Activated CD4-positive, alpha-beta memory T cell treated with anti-CD3 and anti-CD28 coated beads, Interleukin-2, amount 10 ng/mL, durations not matched to agents 7 days and 5 days (primary cell): ENCODE data around the gene NTN4. TPM values are rescaled to one million over a fixed set of nuclear protein-coding genes. Genes with fewer than 3 reads are reported as not detected.

Experiments
- CTCF ChIA-PET: fragments of 350-600 bp; sonication (Branson Sonifier 250); formaldehyde crosslinking; loops from one replicate; lab custom pipeline; 2021; ENCODE audit warnings: antibody characterized with exemption, inconsistent platforms; lab: Charles Lee
- POLR2A ChIA-PET: fragments of 350-600 bp; sonication (Branson Sonifier 250); formaldehyde crosslinking; loops from one replicate; lab custom pipeline; 2021; ENCODE audit warnings: antibody characterized with exemption; lab: Charles Lee
- DNase-seq: peaks from one replicate; pipeline ENCODE4 v3.0.0-alpha.2; 2020
- H3K27ac Mint-ChIP-seq: one replicate; pipeline ENCODE4 v1.8.0; 2021; ENCODE audit warnings: mild to moderate bottlenecking, mixed read lengths
- H3K27me3 Mint-ChIP-seq: one replicate; pipeline ENCODE4 v1.8.0; 2021; ENCODE audit warnings: mixed read lengths
- H3K36me3 Mint-ChIP-seq: one replicate; pipeline ENCODE4 v1.8.0; 2021; ENCODE audit warnings: low read depth, mixed read lengths
- H3K4me1 Mint-ChIP-seq: one replicate; pipeline ENCODE4 v1.8.0; 2021; ENCODE audit warnings: mixed read lengths
- H3K4me3 Mint-ChIP-seq: one replicate; pipeline ENCODE4 v1.8.0; 2021; ENCODE audit warnings: mild to moderate bottlenecking, mixed read lengths
- H3K9me3 Mint-ChIP-seq: one replicate; pipeline ENCODE4 v1.8.0; 2021; ENCODE audit warnings: mixed read lengths
- total RNA-seq, 2 experiments: library from RNA; stranded (reverse); gene quantifications; one replicate each; pipeline ENCODE4 v1.2.3, GENCODE V29; 2021

The NTN4 gene
- total RNA-seq, 2 experiments from 2014 or later, result 0.25 to 0.63 TPM

DNA sequence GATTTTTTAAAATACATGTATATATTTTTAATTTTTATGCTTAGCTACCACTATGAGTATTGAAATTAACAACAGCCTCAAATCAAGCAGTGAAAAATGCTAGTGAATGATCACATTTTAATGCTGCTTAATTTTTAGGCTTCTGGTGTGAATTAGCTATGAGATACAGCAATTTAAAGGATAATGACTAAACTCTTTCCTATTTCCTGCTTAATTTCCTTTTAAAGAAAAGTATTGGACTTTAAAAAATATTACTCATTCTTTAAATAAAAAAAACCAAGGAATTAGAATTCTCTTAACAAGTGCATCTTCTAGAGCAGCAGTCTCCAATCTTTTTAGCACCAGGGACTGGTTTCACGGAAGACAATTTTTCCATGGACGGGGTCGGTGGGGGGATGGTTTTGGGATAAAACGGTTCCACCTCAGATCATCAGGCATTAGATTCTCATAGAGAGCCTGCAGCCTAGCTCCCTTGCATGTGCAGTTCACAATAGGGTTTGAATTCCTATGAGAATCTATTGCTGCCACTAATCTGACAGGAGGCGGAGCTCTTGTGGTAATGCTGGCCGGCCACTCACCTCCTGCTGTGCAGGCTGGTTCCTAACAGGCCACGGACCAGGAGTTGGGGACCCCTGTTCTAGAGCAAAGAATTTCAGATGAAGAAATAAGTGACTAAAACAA, 18.6 kb upstream of the NTN4 start:
- CTCF ChIA-PET, result no interaction called here
- H3K36me3 Mint-ChIP-seq, result no peaks in the 10 kb centered on the region
- POLR2A ChIA-PET, result no interaction called here
- H3K27ac Mint-ChIP-seq, result no peak overlapping the region
- H3K9me3 Mint-ChIP-seq, result no peaks in the 10 kb centered on the region
- DNase-seq, result no peak
- H3K4me1 Mint-ChIP-seq, result peaks cover 15% of the 10 kb centered on the region
- H3K4me3 Mint-ChIP-seq, result no peak overlapping the region
- H3K27me3 Mint-ChIP-seq, result peaks cover 16% of the 10 kb centered on the region

GRCh38 chr12:95808146-95808545, 17.6 kb upstream of the NTN4 start:
- H3K27me3 Mint-ChIP-seq, result peaks cover 19% of the 10 kb centered on the region

GRCh38 chr12:95805864-95806671, 15.5 kb upstream of the NTN4 start:
- Mint-ChIP-seq H3K9me3 (no peaks in the 10 kb centered on the region), H3K27ac (peak overlapping the region; percentile 67), H3K4me3 (no peak overlapping the region), H3K36me3 (no peaks in the 10 kb centered on the region), H3K4me1 (peaks cover 15% of the 10 kb centered on the region), H3K27me3 (peaks cover 15% of the 10 kb centered on the region)
- POLR2A ChIA-PET, result no interaction called here
- CTCF ChIA-PET, result interaction anchor here (1.1 kb wide), 1 partner anchor 11 kb away, joined by 3 read pairs; no protein-coding TSS in a partner anchor
- DNase-seq, result peak; percentile 27

More at GRCh38 chr12:95808146-95808545, 17.6 kb upstream of the NTN4 start:
- H3K36me3 Mint-ChIP-seq, result no peaks in the 10 kb centered on the region
- CTCF ChIA-PET, result no interaction called here
- DNase-seq, result no peak
- H3K27ac Mint-ChIP-seq, result no peak overlapping the region
- POLR2A ChIA-PET, result no interaction called here
- no peak overlapping the region for H3K4me3 Mint-ChIP-seq
- H3K4me1 Mint-ChIP-seq, result peaks cover 15% of the 10 kb centered on the region
- H3K9me3 Mint-ChIP-seq, result no peaks in the 10 kb centered on the region

- Mint-ChIP-seq H3K27me3 (peaks cover 9% of the 10 kb centered on the region), H3K9me3 (no peaks in the 10 kb centered on the region), H3K4me1 (peaks cover 15% of the 10 kb centered on the region), H3K4me3 (no peak overlapping the region), H3K27ac (no peak overlapping the region), H3K36me3 (no peaks in the 10 kb centered on the region)
- no peak for DNase-seq
- ChIA-PET POLR2A (no interaction called here), CTCF (no interaction called here)
Measured at GRCh38 chr12:95804291-95804690, 13.7 kb upstream of the NTN4 start.

GRCh38 chr12:95803817-95804216, 13.3 kb upstream of the NTN4 start:
- no peaks in the 10 kb centered on the region for H3K9me3 Mint-ChIP-seq
- H3K27ac Mint-ChIP-seq, result no peak overlapping the region
- CTCF ChIA-PET, result no interaction called here
- no peaks in the 10 kb centered on the region for H3K36me3 Mint-ChIP-seq
- peaks cover 15% of the 10 kb centered on the region for H3K4me1 Mint-ChIP-seq
- POLR2A ChIA-PET, result no interaction called here
- H3K4me3 Mint-ChIP-seq, result no peak overlapping the region
- peaks cover 9% of the 10 kb centered on the region for H3K27me3 Mint-ChIP-seq
- no peak for DNase-seq

DNA sequence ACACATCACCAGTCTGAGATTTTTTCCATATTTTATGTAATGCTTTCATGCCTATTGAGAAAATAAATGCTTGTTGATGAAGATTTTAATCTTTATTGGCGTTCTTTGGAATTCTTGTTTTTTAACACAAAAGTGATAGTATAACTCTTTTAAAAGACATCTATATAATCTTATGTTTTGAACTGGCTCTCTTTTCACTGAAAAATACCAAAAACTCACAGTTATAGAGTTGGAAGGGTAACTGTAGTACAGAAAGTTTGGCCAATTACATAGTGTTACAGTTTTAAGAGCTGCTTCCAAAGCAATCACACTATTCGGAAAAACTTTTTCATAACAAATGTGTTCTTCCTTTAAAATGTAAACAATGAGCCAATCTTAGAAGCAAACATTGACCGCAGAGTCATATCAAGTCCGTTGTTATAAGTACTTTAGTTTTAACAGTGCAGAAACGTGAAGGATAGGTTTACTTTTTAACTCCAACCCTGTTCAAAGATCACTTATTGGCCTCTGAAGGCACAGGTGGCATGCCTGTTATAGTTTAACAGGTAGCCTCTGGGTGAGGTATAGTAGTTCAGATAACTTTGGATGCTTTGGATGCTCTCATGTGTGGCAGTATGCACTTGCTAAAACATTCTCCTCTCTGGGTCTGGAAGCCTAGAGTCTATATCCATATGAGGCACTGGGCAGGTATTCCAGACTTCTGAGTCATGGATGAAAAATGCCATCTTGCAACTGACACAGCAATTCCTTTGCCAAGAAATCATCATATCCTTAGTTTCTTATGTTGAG, 12.1 kb upstream of the NTN4 start:
- ChIA-PET POLR2A (no interaction called here), CTCF (no interaction called here)
- Mint-ChIP-seq H3K27me3 (peaks cover 6% of the 10 kb centered on the region), H3K4me1 (peaks cover 12% of the 10 kb centered on the region), H3K9me3 (no peaks in the 10 kb centered on the region), H3K36me3 (no peaks in the 10 kb centered on the region), H3K27ac (no peak overlapping the region), H3K4me3 (no peak overlapping the region)
- DNase-seq, result no peak

- no peaks in the 10 kb centered on the region for H3K36me3 Mint-ChIP-seq
- POLR2A ChIA-PET, result no interaction called here
Measured at GRCh38 chr12:95796982-95797289, 6.4 kb upstream of the NTN4 start.

DNA sequence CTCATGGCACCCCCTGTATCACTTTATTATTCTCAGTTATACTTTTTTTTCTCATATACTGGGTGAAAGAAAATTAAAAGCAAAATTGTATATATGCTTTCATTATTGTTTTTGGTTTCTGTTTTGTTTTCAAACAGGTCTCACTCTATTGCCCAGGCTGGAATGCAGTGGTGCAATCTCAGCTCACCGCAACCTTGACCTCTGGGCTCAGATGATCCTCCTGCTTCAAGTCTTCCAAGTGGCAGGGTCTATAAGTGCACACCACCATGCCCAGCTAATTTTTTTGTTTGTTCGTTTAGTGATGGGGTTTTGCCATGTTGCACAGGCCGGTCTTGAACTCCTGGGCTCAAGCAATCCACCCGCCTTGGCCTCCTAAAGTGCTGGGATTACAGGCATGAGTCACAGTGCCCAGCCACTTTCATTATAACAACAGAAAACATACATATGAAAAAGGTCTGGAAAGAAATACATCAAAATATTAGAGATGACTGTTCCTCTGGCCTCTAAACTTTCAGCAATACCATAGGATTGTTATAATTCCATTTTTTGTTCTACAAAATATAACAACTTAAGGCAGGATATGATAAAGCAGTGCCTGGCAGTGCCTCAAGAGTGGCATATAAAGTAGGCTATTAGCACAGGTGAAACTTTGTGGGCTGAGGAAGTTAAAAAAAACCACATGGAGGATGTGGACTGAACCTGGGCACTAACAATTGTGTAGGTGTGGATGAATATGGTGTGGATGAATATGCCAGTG, 5.8 kb upstream of the NTN4 start:
- Mint-ChIP-seq H3K4me3 (no peak overlapping the region), H3K27ac (no peak overlapping the region), H3K36me3 (no peaks in the 10 kb centered on the region), H3K4me1 (peaks cover 13% of the 10 kb centered on the region), H3K27me3 (peaks cover 42% of the 10 kb centered on the region), H3K9me3 (no peaks in the 10 kb centered on the region)
- no peak for DNase-seq
- ChIA-PET CTCF (no interaction called here), POLR2A (no interaction called here)

More at GRCh38 chr12:95796982-95797289, 6.4 kb upstream of the NTN4 start:
- Mint-ChIP-seq H3K4me3 (no peak overlapping the region), H3K9me3 (no peaks in the 10 kb centered on the region), H3K27me3 (peaks cover 37% of the 10 kb centered on the region), H3K4me1 (peaks cover 12% of the 10 kb centered on the region), H3K27ac (no peak overlapping the region)
- no peak for DNase-seq
- CTCF ChIA-PET, result no interaction called here

DNA sequence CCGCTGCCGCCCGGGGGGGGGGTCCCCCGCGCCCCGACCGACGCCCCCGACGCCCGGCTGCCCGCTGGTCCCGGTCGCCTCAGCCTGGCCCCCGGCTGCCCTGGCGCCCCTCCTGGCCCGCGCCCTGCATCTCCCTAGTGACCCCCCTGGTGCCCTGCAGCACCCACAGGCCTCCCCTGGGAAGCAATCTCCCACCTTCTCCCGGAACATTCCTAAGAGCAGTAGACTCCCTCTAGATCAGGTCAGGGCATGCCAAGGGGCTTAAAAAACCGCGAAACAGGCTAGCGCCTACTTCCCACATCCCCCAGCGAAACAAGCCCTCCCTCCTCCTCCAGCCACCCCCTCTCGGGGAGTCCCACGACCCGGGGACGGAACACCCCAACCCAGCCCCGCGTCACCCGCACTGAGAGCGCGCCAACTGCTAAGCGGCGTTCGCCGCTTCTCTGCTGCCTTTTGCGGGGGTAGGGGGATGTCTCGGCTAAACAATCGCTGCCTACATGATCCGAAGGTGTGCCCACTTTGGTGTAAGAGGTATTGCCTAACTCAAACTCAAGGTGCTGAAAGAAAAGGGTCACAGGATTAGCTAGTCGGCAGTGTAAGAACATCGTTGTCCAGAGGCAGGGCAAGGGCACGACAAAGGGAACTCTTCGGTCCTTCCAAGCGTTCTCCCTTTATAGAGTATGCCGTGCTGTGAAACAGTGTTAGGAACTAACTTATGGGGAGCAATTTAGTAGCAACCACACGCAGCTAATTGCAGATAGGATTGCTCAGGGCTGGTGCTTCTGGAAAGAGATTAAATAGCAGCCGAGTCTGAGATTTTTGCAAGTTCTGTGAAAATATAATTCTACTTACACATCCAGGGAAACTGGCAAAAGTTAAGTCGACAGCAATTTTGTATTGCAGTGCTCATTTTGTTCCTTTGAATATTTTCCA, 619 bp upstream of the NTN4 start:
- DNase-seq, result no peak
- POLR2A ChIA-PET, result no interaction called here
- H3K9me3 Mint-ChIP-seq, result no peaks in the 10 kb centered on the region
- H3K27ac Mint-ChIP-seq, result no peak overlapping the region
- H3K4me3 Mint-ChIP-seq, result peak overlapping the region; percentile 70
- H3K36me3 Mint-ChIP-seq, result no peaks in the 10 kb centered on the region
- CTCF ChIA-PET, result no interaction called here
- peaks cover 16% of the 10 kb centered on the region for H3K4me1 Mint-ChIP-seq
- H3K27me3 Mint-ChIP-seq, result peaks cover 72% of the 10 kb centered on the region

DNA sequence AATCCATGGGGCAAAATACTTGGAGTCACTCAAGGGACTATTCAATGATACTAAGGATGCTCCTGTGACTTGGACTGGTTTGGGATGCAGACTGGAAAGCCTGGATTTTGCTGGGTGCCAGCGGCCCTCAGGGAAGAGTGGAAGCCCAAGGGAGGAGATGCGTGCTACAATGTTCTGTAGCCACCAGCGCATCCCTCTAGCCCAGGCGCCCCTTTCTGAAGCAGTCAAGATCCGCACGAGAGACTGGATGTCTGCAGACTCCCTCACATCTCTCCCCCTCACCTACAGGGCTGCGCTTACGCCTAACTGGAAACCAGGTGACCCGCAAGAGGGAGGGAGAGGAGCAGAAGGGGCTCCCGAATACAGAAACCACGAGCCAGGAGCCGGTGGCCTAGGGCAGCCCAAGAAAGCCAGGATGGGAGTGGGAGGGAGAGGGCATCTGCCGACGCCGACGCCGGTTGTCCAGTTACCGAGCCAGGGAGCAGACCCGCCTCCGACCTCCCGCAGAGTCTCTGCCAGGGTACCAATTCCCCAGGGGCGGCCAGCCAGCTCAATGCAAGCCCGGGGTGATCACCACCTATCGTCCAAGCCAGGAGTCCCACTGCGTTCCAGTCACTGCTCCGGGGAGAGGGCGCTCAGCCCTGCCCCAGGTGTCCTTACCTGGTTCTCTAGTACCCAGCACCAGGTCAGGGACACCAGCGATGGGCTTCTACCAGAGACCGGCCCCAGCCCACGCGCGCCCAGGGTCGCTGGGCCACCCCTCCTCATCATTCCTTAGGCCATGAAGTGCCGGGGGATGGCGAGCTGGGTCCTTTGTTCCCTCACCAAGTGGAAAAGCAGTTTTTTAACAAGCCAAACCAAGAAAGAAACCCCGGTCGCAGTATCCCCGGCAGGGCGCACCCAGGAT, 1.2 kb downstream of the NTN4 start:
- ChIA-PET CTCF (no interaction called here), POLR2A (no interaction called here)
- no peak for DNase-seq
- peak overlapping the region; percentile 55 for H3K4me3 Mint-ChIP-seq
- no peaks in the 10 kb centered on the region for H3K9me3 Mint-ChIP-seq
- peaks cover 12% of the 10 kb centered on the region for H3K4me1 Mint-ChIP-seq
- H3K27ac Mint-ChIP-seq, result no peak overlapping the region
- peaks cover 59% of the 10 kb centered on the region for H3K27me3 Mint-ChIP-seq
- no peaks in the 10 kb centered on the region for H3K36me3 Mint-ChIP-seq

- ChIA-PET POLR2A (no interaction called here), CTCF (no interaction called here)
- Mint-ChIP-seq H3K36me3 (no peaks in the 10 kb centered on the region), H3K9me3 (no peaks in the 10 kb centered on the region), H3K27me3 (peaks cover 54% of the 10 kb centered on the region), H3K27ac (no peak overlapping the region), H3K4me3 (no peak overlapping the region), H3K4me1 (peaks cover 12% of the 10 kb centered on the region)
- no peak for DNase-seq
Measured at GRCh38 chr12:95788637-95789036, 1.9 kb downstream of the NTN4 start.
